GM21390 (cell line): ENCODE results near the gene PRMT1.

Experiments
- ATAC-seq: cut with Tn5 transposase; IDR thresholded peaks from one replicate; pipeline ENCODE4 v1.9.1; 2021; ENCODE audit not compliant: unreplicated experiment

The PRMT1 gene

DNA sequence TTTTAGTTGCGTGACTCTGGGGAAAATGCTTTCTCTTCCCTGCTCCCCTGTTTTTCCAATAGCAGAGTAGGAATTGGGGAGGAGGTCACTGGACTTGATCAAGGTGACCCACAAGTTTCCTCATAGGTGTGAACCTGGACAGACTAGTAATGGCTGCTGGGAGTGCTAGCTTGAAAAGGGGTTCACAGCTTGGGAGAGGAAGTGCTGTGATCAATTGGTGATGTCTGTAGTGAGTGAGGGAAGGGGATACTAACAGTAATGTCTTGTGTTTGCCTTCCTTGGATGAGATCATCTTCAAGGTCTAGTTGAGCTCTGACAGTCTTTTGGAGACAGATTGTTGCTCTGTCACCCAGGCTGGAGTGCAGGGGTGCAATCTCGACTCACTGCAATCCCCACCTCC, 9.6 kb upstream of the PRMT1 start:
- no peak for ATAC-seq

DNA sequence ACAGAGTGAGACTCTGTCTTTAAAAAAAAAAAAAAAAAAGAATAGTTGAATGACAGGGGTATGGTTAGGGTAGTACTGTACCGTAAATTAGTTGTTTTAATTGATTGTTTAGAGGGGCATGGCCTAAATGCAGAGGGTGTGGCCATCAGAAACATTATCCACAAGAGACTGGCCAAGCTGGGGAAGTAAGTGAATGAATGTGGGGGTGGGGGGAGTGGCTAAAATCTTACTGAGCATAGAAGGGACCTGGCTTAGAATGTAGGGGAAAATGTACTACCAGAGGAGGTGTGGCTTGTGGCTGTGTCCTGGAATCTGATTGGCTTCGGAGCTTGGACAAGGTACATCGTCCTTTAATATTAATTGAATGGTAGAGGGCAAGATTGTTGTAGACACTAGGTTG, 7.6 kb upstream of the PRMT1 start:
- no peak for ATAC-seq

DNA sequence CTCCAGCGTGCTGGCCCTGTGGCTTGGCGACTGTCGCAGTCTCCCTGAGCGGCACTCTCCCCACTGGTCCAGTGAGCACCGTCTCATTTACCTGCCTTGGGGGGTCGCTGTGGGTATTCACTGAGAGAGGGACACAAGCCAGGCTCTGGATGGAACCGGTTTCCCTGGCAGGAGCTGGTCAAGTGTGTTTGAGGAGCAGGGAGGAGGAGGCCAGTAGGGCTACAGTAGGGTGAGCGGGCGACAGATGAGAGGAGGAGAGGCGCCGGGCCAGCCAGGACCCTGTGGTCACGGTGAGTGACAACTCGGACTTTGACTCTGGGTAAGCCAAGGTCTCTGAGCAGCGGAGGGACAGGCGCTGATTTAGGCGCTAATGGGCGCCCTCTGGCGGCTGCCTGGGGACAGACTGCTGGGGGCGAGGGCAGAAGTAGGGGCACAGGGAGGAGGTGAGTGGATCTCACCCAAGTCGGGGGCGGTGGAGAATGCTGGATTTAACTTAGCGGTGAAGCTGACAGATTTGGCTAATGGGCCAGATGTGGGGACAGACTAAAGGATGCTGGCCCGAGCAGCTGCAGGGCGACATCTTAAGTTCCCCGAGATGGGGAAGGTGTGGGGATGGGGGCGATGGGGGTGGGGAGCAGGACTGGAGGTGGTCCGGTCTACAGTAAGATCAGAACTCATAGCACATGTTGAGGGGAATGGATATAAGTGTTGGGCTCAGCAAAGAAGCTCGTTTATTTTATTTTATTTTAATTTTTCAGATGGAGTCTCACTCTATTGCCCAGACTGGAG, 4.7 kb upstream of the PRMT1 start:
- no peak for ATAC-seq

DNA sequence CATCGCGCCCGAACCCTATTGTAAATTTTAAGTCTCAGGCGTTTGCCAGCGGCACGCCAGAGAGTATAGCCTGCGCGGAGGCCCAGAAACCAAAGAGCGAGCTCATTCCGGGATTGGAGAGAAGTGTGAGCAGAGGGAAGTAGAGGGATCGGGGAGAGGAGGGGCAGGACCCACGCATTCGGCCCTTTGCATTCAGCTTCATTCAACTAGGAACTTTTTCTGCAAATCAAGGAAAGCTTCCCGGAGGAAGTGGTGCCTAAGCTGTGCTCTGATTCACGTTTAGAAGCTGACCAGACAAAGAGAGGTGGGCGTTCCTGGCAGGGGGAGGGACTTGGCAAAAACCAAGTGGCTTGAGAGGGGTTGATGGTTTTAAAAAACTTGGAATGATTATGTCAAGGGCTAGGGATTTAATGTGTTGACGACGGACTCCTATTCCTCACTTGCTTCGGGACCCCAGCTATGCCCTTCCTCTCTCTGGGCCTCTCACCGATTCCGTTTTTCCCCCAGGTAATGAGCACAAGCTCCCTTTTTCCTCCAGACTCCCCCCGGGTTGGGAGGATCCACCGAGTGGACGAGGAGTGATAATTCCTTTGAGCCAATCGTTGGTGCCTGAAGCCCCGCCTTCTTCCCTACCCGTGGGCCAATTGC, 811 bp upstream of the PRMT1 start:
- peak; percentile 13 for ATAC-seq

DNA sequence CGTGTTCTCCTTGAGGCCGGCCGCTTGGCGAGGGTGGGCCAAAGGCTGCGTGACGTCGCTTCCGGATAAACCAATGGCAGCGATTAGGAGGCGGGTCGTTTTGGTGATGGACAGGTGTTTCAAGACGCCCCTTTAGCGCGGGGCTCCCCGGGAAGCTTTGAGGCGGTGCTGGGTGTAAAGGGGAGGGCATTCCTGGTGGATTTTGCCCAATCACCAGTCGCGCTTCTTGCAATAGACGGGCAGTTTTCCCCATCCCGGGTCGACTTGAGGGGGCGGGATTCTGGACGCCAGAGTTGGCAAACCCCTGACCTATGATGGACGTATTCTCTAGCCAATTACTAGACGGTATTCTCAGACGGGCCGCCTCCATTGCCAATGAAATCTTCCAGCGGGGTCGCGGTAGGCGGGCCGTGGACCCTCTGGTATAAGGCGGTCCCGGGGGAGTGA, 264 bp upstream of the PRMT1 start:
- peak; percentile 53 for ATAC-seq

DNA sequence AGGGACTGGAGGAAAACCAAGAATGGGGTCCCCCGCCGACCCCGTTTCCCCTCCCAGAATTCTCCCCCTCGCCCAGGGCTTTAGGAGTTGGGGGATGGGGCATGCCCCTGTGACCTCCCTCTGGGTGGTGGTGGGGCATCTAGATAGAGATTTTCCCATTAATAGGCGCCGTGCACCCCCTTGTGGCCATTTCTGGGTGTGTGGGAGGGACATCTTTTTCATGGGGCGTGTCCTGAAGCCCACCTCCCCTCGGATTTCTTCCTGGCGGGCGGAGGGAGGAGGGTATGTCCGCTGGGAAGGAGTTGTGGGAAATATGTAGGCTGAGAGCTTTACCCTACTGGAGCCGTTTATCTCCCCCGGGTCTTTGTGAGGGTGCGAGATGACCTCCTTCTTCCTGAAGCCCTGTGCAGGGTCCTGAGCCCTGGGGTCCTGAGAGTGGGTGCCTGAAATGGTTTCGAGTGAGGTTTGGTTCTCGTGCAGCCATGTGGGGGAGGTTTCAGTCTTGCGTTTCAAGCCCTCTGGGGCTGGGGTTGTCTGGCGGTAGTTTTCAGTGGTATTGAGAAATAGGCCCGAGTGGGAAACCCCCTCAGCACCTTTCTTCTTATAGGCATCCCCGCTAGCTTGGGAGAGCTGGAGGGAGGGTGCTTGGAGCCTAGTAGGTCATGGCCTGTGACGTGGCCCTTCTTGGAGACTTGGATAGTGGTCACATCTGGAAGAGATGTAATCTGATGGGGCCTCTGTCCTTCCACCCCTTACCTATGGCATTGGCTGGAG, 1.0 kb downstream of the PRMT1 start:
- no peak for ATAC-seq

DNA sequence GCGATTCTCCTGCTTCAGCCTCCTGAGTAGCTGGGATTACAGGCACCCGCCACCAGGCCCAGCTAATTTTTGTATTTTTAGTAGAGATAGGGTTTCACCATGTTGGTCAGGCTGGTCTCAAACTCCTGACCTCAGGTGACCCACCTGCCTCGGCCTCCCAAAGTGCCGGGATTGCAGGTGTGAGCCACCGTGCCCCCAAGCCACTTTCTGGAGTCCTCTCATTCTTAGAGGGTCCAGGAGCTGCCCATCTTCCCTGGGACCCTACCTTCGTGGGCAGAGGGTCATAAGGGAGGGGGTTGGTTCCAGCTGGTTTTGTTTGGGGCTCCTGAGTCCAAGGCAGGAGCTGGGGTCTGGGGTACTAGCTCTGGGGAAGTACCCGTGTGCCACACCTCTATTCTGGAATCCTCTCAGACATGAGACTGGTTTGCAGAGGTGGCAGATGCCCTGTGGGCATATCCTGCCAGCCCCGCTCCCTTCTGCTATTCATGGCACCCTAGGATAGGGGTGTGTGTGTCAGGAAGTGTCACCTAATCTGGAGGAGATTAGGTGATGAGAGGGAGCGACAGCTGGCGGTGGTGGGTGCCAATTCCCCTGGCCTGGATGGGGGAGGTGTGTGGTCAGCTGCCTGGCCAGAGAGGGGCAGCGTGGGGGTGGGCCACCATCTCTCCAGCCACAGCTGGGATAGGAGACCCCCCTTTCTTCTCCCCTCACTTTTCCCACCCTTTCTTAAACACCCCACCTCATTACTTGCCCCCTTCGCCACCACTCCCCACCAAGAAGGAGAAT, 2.1 kb downstream of the PRMT1 start:
- no peak for ATAC-seq

DNA sequence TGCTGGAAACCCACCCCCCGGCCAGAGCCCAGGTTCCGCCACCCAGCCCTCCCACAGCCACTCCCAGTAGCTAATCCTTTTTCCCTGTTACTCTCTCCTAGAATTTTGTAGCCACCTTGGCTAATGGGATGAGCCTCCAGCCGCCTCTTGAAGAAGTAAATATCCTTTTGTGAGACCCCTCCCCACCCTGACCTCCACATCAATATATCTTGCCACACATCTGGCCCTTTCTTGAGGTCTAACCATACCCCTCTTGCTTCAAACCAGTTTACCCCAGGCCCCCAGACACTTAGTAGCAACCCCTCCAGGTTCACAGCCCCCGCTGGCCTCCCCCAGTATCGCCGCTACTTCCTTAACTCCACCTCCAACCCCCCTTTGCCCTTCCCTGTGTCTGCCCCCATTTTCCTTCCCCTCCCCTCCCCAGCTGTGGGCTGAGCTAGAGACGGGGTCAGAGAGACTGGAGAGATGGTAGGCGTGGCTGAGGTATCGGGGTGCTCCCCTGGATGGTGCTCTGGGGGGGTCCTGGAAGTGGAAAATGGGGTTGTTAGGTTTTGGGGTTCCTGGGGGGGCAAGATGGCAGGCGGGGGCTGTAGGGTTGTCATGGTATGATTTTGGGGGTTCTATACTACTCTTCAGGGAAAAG, 2.8 kb downstream of the PRMT1 start:
- no peak for ATAC-seq

DNA sequence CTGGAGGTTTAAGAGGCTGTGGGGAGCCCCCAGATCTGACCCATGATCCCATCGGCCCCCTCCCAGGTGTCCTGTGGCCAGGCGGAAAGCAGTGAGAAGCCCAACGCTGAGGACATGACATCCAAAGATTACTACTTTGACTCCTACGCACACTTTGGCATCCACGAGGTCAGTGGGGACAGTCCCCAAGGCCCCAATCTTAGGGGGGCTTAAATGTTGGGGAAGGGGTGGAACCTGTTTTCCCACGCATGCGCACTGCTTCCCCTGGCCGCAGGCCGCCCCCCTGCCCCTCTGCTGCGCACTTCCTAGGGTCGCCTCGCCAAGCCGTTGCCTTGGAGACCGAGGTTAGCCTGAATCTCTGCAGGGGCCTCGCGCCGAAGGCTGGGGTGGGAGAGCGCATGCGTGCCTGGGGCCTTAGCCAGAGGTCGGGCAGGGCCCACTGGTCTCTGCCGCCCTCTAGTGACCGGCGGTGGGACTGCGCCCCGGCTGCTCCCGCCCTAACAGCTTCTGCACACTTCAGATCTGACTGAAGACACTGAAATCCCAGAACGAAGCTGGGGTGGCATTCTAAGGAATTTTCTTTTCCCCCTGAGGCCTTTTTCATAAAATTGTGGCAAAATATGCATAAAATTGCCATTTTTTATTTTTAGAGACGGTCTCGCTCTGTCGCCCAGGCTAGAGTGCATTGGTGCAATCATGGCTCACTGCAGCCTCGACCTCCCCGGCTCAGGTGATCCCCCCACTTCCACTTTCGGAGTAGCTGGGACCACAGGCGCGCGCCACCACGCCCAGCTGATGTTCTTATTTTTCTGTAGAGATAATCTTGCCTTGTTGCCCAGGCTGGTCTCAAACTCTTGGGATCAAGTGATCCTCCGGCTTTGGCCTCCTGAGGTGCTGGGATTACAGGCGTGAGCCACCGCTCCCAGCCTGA, 3.6 kb downstream of the PRMT1 start:
- no peak for ATAC-seq

DNA sequence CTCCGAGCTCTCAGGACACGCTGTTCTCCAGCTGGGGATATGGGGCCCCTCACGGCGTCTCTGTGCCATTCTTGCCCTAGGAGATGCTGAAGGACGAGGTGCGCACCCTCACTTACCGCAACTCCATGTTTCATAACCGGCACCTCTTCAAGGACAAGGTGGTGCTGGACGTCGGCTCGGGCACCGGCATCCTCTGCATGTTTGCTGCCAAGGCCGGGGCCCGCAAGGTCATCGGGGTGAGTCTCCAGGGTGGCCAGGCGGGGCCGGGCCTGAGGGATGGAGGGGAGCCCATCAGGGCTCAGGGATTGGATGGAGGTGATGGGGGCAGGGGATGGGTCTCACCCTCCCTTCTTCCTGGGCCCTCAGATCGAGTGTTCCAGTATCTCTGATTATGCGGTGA, 4.8 kb downstream of the PRMT1 start:
- no peak for ATAC-seq

DNA sequence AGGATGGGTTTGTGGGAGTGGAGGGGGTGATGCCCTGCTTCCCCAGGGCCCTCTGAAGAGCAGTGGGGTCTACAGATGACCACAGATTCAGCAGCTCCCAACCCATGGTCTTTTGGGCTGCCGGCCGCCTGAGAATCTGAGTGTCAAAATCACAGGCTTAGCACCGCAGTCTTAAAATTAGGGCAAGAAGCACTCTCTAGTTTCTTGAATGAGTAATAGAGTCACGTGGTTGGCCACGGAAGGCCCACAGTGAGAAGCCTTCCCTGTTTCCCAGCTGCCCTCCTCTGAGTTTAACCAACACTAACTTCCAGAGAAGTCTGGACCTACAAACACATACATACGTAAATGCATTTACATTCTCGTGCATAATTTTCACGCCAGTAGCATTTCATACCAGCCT, 5.2 kb downstream of the PRMT1 start:
- ATAC-seq, result no peak

DNA sequence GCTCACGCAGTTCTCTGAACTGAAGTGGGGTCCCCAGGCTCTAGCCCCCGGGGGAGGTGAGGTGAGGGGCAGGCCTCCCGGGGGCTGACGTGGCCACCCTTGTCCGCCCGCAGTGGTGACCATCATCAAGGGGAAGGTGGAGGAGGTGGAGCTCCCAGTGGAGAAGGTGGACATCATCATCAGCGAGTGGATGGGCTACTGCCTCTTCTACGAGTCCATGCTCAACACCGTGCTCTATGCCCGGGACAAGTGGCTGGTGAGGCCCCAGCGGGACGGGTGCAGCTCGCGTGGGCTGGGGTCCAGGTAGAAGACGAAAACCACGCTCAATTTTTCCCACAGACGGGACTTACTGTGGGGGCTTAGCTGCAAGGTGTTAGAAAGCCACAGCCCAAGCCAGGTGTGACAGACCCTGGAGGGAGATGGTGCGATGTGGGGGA, 6.8 kb downstream of the PRMT1 start:
- ATAC-seq, result no peak

DNA sequence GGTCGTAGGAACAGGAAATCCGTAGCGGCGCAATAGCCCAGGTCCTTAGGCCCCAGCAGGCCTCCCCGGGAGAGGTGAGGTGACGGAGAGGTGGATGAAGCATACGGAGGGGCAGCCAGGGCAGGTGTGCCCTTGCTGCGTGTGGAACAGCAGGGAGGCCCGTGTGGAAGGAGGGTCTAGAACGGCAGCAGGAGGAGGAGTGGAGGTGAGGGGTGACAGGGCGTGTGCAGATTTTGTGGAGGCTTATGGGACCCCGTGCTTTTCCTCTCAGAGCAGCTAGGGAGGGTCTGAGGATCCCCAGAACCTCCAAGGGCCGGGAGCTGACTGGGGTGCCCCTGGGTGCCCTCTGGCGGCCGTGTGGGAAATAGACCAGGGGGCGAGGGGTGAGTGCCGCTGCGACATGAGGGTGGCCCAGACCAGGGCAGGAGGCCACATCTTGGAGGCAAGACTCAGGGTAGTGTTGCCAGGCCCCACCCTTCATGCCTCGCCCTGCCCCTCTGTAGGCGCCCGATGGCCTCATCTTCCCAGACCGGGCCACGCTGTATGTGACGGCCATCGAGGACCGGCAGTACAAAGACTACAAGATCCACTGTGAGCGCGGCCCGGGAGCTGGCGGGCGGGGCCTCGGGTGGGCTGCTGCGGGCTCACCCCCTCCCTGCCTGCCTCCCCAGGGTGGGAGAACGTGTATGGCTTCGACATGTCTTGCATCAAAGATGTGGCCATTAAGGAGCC, 7.3 kb downstream of the PRMT1 start:
- ATAC-seq, result no peak

DNA sequence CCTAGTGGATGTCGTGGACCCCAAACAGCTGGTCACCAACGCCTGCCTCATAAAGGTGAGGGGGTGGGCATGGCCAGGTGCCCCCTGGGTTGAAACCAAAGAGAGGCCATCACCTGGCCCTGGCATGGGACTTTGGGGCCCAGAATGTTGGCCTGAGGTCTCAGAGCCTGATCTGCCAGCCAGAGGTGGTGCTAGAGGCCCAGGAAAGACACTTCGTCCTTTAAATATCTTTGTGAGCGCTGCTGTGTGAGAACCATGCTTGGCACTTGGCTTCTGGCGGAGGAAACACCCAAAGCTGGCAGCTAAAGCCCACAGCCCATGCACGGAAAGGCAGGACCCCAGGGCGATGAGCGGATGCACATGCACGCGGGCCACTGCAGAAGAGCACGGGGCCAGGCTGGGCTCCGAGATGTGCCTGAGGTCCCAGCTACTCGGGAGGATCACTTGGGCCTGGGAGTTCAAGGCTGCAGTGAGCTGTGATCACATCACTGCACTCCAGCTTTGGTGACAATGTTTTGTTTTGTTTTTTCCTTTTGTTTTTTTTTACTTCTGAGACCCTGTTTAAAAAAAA, 8.0 kb downstream of the PRMT1 start:
- ATAC-seq, result no peak

DNA sequence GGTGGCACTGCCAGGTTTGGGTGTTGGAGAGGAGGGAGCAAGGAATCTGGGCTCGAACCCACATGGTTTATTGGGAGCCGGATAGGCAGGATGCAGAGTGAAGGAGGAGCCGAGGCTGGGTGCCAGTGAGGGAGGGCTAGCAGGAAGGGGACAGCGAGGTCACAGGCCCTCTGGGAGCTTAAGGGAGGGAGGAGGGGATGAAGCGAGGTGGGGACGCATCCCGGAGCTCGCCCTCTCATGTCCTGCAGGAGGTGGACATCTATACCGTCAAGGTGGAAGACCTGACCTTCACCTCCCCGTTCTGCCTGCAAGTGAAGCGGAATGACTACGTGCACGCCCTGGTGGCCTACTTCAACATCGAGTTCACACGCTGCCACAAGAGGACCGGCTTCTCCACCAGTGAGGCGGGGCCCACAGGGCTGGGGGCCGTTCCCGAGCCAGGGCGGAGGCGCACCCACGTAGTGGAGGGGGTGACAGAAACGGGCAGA, 8.8 kb downstream of the PRMT1 start:
- no peak for ATAC-seq

DNA sequence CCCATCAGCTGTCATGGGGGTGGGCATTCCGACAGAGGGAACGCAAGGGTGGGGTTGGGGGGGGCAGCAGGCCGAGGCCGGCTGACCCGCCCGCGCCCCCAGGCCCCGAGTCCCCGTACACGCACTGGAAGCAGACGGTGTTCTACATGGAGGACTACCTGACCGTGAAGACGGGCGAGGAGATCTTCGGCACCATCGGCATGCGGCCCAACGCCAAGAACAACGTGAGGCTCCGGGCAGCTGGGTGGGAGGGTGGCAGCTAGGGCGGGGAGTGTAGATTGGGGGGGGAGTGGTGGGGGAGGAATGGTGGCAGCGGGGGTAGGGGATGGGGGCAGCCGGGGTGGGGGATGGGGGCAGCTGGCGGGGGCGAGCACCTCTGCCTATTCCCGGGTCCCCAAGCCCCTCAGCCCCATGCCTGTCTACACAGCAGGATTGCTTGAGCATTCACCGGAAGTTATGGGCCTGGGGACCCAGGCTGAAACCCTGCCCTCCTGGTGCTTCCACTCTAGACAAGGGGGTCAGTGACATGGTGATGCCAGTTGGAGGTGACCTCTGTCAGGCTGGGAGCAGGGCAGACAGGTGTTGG, 9.5 kb downstream of the PRMT1 start:
- no peak for ATAC-seq

DNA sequence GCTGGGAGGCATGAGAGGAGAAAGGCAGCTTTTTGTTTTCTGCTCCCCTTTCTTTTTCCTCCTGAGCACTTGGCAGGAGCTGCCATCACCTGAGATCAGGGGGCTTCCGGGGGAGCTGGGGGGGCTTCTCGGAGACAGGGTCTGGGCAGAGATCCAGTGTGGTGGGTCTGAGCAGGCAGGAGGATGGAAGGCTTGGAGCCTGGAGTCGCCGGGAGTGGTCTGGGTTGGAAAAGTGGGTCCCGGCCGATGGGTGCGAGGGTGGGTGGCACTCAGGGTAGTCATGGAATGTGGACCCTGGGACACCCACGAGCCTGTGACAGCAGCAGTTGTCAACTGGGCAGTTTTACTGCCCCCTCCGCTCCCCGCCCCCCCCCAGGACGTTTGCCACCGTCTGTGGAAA, 10.1 kb downstream of the PRMT1 start:
- no peak for ATAC-seq
